HG03460 (cell line): ENCODE results near the gene RASL11B.

Source experiments
- ATAC-seq: cut with Tn5 transposase; IDR thresholded peaks from one replicate; pipeline ENCODE4 v1.9.1; 2021; ENCODE audit not compliant: unreplicated experiment

Gene RASL11B

GRCh38 chr4:52842792-52843191 lies 19.3 kb upstream of the RASL11B start:
- no peak for ATAC-seq

- no peak for ATAC-seq
Measured at GRCh38 chr4:52843351-52843750, 18.8 kb upstream of the RASL11B start.

- no peak for ATAC-seq
Measured at GRCh38 chr4:52843958-52844357, 18.2 kb upstream of the RASL11B start.

GRCh38 chr4:52844596-52844995 lies 17.5 kb upstream of the RASL11B start:
- ATAC-seq: no peak

- ATAC-seq: no peak
Measured at GRCh38 chr4:52846502-52846901, 15.6 kb upstream of the RASL11B start.

GRCh38 chr4:52848254-52848653 lies 13.9 kb upstream of the RASL11B start:
- ATAC-seq: no peak

GRCh38 chr4:52850406-52851124 lies 11.6 kb upstream of the RASL11B start:
- no peak for ATAC-seq

- ATAC-seq: no peak
Measured at GRCh38 chr4:52852041-52852440, 10.1 kb upstream of the RASL11B start.

- no peak for ATAC-seq
Measured at GRCh38 chr4:52852711-52853110, 9.4 kb upstream of the RASL11B start.

- no peak for ATAC-seq
Measured at GRCh38 chr4:52853351-52853750, 8.8 kb upstream of the RASL11B start.

- ATAC-seq: no peak
Measured at GRCh38 chr4:52856801-52857200, 5.3 kb upstream of the RASL11B start.

- ATAC-seq: no peak
Measured at GRCh38 chr4:52860361-52860760, 1.8 kb upstream of the RASL11B start.

- no peak for ATAC-seq
Measured at GRCh38 chr4:52861171-52861823, 820 bp upstream of the RASL11B start.

- ATAC-seq: no peak
Measured at GRCh38 chr4:52862639-52863161, 583 bp downstream of the RASL11B start.

GRCh38 chr4:52863324-52863723 lies 1.2 kb downstream of the RASL11B start:
- ATAC-seq: no peak

GRCh38 chr4:52864793-52865192 lies 2.7 kb downstream of the RASL11B start:
- ATAC-seq: no peak

GRCh38 chr4:52865300-52865699 lies 3.2 kb downstream of the RASL11B start:
- no peak for ATAC-seq

GRCh38 chr4:52866734-52867133 lies 4.6 kb downstream of the RASL11B start:
- ATAC-seq: no peak

- ATAC-seq: no peak
Measured at GRCh38 chr4:52867163-52867562, 5.0 kb downstream of the RASL11B start.

- no peak for ATAC-seq
Measured at GRCh38 chr4:52868133-52868532, 6.0 kb downstream of the RASL11B start.

GRCh38 chr4:52869196-52869595 lies 7.1 kb downstream of the RASL11B start:
- ATAC-seq: no peak

GRCh38 chr4:52869656-52870055 lies 7.5 kb downstream of the RASL11B start:
- ATAC-seq: no peak
